GM18511 (cell line): ENCODE results near the gene COL5A1.
"Not testable (repeated sequence)": the region's sequence is repeated elsewhere in the genome, so short reads cannot be mapped to it uniquely, and the experiment has no call there.

Source experiments
- ATAC-seq: cut with Tn5 transposase; IDR thresholded peaks from one replicate; pipeline ENCODE4 v1.9.1; 2021; ENCODE audit warnings: mild to moderate bottlenecking, moderate library complexity; ENCODE audit not compliant: unreplicated experiment

Gene COL5A1

DNA sequence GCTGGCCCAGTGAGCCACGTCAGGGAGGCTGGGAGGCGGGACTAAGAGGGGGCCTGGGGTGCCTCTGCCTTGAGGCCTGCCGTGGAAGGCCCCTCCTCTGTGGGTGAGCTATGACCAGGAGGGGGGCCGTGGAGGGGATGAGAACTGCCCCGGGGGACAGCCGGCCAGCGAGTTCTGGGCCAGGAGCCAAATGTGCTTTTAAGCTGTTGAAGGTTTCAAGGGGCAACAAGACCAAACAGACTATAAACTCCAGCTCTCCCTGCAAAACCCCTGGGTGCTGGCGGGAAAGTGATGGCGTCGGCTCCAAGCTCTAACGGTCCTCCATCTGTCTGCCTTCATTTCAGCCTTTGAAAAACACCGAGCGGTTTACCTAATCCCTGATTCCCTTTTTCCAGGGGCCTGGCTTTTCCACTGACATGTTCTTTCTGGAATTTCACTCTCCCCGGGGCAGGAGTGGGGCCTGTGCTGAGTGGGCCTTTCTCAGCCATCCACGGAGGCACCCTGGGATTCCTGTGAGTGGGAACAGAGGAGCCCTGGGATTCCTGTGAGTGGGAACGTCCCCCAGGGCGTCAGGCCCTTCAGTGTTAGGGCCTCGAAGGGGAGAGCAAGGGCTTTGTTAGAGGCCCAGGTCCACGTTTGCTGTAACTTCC lies 65.6 kb downstream of the COL5A1 start:
- ATAC-seq = no peak

DNA sequence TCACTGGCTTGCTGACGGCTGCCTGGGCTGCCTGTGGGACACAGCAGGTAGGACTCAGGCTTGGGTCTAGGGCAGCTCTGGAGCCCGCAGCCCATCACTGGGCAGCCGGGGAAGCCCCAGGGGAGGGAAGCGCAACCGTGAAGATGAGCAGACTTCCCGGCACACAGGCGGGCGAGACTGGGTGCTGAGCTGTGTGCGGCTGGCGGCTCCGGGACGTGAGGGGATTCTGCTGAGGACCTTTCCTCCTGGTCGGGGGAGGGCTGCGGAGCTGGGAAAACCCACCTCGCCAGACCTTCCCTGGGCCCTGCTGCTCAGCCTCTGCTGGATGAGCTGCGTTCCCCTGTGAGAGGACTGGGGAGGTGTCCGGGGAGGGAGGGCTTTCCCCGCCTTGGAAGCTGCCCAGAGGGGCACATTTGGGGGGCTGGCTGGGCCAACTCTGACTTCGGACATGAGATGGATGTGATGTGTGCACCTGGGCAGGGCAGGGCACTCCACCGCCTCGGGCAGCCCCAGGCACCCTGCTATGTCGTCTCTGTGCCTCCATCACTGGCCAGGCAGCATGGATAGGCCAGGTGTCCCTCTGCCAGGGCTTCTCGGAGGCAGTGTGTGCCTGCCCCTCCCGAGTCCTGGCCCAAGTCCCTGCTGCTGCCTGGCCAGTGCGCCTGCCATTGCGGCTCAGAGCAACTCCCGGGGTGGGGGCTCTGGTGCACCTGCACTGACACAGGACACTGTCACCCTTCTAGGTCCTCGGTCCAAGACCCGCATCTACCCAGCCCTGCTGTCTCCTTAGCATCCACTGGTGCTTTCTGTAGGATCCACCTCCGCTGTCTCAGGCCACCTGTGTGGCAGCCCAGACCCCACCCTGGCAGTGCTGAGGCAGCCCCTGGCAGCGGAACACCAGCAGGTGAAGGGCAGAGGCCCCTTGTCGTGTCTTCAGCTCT lies 66.4 kb downstream of the COL5A1 start:
- ATAC-seq = no peak

DNA sequence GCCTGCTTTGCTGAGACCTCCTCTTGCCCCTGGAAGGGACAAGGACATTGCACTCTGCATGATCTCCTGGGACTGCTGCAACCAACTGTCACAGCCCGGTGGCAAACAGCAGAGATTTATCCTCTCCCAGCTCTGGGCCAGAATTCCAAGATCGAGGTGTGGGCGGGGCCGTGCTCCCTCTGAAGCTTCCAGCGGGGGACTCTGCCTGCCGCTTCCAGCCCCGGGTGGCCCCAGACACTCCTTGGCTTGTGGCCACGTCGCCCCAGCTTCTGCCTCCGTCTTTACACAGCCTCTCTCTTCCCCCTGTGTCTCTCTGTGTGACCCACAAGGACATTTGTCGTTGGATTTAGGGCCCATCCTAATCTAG lies 67.1 kb downstream of the COL5A1 start:
- ATAC-seq = no peak

DNA sequence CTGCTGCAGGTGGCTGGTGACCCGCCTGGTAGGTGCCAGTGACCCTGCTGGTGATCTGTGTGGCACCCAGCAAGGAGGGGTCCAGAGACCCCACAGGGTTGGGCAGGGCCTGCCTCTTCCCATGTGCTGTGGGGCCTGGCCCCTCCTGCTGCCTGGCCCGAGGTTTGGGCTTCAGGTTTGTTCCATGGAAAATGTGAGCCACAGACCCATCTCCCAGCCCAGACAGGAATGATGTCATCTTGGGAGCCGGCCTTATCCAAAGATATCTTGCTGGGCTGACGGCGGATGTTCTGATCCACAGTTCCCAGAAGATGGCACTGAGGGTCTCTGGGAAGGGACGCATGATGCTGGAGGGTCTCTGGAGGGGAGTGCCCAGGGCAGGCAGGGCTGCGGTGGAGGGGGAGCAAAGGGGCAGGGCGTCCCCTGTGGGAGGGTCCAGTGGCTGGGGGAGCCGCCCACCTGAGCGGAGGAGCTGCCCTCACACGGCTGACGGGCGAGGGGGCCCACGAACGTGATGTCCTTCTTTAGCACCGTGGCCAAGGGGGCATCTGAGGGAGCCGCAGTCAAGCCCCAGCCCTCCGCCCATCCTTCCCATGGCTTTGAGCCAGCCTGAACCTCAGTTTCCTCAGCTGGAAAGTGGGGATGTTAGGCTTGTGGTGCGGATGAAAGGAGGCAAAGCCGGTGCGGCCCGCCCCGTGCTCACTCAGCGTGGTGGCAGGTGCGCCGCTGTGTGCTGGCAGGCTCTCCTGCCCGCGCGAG lies 68.1 kb downstream of the COL5A1 start:
- ATAC-seq = no peak

DNA sequence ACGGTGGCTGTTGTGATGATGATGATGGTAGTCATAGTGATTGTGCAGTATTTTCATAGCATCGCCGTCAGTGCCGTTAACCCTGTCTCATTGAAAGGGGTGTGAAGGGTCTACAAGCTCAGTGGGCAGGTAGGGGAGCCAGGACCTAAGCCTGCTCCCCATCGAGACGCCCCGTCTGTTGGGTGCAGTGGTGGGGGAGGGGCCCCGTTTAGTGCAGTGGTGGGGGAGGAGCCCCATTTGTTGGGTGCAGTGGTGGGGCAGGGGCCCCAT lies 68.6 kb downstream of the COL5A1 start:
- no peak for ATAC-seq

DNA sequence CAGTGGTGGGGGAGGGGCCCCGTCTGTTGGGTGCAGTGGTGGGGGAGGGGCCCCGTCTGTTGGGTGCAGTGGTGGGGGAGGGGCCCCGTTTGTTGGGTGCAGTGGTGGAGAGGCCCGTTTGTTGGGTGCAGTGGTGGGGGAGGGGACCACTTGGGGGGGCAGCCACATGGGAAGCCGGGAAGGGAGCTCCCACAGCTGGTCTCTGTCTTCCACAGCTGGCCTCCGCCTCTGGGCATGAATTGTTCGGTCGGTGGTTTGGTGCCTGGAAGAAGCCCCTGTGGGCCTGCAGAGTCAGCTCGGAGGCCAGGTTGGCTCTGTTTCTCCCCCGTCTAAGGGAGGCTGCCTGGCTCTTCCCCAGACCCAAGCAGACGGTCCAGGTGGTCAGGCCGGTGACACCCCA lies 69.3 kb downstream of the COL5A1 start:
- no peak for ATAC-seq

DNA sequence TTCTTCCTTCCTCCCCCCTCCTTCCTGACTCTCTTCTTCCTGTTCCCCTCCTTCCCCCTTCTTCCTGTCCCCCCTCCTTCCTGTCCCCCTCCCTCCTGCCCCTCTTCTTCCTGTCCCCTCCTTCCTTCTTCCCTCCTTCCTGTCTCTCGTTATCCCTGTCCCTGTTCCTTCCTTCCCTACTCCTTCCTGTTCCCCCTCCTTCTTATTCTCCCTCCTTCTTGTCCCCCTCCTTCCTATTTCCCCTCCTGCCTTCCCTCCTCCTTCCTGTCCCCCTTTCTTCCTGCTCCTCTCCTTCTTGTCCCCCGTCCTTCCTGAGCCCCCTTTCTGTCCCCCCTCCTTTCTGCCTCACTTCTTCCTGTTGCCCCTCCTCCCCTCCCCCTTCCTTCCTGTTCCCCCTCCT lies 70.6 kb downstream of the COL5A1 start:
- no peak for ATAC-seq

DNA sequence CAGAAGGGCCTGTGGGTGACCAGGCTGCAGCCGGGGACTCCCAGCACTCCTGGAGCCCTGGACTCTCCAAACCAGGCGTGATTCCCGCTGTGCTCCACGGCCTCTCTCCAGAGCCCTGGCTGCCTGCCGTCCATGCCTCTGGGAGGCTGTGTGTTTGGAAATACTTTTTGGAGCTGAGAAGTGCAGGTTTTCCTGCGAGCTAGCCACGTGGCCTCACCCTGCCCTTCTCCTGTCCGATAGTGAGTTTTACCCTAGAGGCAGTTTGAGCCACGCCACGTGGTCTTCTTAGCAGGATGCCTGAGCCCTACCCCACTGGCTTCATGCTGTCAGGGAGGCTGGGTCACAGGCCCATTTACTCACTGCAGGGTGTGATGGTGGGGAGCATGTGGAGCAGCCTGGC lies 71.3 kb downstream of the COL5A1 start:
- no peak for ATAC-seq

DNA sequence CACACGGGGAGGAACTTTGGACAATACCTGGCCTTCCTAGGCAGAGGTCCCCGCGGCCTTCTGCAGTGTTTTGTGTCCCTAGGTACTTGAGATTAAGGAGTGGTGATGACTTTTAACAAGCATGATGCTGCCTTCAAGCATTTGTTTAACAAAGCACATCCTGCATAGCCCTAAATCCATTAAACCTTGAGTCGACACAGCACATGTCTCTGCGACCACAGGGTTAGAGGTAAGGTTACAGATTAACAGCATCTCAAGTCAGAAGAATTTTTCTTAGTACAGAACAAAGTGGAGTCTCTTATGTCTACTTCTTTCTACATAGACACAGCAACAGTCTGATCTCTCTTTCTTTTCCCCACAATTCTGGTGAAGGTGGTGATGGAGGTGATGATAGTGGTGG lies 73.9 kb downstream of the COL5A1 start:
- ATAC-seq = not testable (repeated sequence)

DNA sequence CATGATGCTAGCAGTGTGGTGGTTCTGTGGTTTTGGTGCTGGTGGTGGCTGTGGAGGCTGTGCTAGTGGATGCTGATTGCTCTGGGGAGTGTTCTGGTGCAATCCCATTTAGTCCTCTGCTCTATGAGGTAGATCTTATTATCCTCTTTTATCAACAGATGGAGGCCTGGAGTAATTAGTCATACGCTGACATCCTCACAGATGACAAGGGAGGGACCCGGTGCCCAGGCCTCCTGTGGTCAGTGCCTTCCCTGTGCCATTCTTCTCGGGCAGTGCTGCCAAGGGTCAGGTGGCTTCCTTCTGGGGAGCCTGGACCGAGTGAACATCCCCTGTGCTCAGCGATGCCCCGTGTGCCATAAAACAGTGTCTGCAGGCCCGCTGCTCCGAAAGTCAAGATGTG lies 74.5 kb downstream of the COL5A1 start:
- ATAC-seq = no peak

DNA sequence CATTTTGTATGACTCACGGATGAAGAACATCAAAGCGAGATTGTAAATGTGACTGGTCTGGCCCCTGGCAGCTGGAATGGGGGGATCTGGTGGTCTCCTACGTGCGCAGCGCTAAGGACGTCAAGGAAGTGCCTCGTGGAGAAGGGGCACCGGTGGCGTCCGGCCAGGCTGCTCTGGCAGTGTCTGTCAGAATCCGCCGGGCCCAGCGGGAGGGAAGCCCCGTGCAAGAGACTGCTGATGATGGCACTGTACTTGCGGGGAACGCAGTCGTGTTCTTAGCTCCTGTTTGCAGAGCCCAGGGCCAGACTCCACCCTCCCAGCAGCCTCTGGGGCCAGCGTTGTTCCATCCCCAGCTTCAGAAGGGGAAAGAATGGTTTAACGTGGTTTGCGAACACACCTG lies 75.5 kb downstream of the COL5A1 start:
- no peak for ATAC-seq

DNA sequence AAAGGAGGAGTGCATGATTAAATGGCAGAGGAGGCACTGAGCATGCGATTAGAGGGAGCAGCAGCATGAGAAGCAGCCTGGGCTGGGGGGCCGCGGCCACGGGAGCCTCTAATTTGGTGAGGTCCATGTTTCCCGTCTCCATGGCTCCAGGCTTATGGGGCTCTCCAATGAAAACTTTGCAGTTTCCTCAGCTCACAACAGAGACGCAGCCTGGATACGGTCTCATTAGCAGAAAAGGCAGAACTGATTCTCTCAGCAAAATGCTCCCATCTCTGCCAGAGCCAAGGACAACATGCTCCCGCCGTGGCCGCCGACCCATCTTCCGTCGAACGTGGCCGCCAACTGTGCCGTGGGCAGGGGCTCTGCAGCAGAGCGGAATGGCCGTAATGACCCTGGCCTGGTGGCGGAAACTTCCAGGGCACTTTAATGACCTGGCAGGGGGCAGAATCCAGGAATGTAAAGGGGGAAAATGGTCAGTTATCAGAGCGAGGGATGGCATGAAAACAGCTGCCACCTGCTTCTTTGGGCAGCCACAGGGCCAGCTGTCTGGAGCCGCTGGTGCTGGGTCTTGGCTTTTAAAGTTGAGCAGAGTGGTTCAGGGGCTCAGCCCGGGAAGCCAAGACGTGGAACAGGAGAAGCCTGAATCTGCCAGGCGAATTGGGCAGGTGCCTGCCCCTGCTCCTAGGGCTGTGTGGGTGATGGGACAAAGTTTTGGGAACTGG lies 76.5 kb downstream of the COL5A1 start:
- no peak for ATAC-seq

DNA sequence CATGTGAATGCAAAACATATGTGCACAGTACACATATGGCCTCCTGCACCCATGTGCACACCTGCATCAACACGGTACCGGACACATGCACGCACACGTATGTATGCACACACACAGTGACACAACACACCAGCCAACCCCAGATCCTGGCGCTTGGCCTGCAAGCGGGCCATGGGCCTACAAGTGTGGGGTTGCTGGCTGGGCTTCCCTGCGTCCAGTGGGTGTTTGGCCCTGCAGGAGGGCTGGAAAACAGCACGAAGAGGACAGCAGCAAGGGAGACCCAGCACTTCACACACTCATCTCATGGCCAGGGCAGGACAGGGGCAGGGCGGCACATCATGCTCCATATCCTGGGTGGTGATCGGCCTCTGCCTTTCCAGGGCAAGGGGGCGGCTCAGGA lies 77.7 kb downstream of the COL5A1 start:
- ATAC-seq = no peak

DNA sequence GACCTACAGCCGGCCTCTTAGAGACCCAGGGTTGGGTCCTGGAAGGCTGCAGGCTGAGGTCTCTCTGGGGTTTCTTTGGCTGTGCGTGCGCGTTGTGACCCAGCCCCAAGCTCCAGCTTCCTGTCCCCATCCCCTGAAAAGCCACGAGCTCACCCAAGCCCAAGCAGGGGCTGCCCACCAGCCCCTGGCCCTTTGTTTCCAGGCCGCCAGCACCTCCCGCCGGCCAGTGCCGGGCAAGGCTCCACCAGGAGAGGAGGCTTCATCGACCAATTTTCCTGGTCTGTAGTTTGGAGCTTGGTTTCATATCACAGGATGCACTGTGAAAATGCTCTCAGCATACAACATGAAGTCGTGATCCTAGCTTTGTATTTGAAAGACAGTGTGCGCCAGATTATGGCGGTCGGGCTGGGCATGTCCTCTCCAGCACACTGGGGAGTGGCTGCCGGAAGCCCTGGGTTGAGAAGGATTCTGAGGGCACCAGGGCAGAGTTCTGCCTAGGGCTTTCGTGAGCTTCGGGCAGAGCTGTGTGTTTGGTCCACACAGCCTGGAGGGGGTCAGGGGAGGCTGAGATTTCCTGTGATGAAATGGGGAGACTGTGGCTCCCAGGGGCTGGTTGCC lies 78.6 kb downstream of the COL5A1 start:
- ATAC-seq = no peak

DNA sequence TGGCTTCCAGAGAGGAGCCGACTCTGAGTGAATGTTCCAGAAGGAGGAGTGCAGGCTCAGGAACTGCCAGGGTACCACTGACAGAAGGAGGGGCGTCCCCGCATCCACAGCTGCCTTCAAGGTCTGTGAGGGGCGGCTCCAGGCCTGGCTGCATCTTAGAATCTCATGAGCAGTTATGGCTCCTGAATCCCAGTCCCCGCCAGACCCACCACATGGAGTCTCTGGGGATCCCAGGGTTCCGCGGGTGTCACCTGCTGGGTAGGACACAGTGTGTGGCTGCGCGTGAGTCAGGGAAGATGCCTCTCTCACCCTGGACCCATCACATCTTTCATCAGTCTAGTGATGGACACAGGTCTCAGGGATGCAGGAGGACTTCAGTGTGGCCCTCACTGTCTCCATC lies 79.2 kb downstream of the COL5A1 start:
- ATAC-seq = no peak

DNA sequence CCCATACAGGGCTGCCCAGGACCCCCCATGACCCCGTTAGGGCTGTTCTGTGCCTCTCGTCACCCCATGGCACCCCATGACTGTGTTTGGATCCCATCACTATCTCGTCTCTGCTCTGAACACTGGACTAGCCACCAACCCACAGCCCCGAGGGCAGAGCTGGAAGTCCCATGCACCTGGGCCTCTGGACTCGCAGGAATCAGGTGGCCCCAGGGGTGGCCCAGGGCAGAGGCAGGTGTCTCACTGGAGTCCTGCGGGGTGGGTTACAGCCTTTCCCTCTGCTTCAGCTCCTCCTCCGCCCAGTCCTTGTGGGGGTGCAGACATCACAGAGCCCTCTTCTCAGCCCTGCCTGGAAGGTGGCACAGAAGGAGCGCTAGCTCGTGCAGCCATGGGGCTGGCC lies 79.7 kb downstream of the COL5A1 start:
- no peak for ATAC-seq

DNA sequence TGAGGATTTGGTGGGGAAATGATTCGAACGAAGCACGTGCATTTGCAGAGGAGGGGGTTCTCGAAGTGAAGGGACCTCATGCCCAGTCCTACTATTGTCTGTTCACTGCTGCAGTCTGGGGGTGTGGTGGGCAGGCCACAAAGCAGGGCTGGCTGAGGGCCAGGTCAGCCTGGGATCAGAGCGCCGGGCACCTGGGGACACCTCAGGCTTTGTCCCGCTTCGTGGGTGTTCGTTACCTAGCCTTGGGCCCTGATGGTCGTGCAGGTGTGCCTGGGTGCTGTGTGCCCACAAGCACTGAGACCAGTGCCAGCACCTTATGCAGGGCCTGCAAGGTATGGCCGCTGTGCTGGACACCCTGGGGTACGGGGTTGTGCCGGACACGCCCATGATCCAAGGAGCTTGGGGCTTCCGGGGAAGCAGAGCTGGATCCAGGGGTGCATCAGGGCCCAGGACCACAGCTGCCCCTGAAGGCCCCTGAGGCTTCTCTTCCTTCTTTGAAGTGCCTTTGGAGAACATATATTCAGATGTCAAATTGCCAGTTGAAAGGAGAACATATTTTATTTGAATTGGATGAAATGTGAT lies 80.6 kb downstream of the COL5A1 start:
- ATAC-seq = no peak

DNA sequence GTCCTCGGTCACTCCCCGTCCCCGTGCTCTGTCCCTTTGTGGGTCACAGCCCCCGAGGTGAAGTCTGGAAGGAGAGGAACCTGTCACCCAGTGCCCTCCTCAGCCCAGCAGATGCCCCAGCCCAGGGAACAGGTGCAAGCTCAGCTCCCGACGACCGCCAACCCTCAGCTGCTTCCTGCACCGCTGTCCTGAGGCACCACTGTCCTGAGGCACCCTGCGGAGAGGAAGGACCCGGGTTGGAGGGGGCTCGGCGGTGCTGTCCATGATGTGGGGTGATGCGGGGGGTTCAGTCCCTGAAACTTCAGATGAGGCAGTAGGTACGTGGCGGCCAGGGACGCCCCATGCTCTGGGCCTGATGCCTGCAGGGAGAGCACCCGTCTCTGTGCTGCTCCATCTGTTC lies 81.4 kb downstream of the COL5A1 start:
- ATAC-seq = no peak

DNA sequence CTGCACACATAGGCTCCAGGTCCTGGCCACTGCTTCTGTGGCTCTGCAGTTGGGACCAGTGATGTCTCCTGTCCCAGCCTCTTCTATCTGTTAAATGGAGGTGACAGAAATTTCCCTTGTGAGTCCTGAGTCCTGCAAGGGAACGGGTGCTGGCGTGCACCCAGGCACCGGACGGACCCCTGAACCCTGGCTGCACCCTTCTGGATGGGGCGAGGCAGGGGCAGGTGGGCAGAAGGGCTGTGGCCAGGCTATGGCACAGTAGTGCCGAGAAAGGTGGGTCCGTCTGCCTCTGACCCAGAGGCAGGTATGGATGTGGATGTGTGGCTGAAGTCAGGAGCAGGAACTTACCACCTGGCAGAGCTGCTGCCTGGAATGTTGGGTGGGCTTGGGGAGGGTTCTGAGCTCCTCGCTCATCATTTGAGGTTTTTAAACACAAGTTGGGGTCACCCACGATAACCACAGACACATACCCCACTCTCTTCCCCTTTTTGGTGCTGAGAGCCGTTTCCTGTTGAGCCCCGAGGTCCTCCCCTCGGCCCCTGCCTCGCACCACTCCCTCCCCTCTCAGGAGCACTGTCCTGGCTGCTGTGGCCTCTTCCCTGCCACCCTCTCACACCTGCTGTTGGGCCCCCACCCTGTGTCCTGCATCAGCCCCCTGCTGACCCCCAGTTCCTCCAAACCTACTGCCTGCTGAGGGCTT lies 82.0 kb downstream of the COL5A1 start:
- ATAC-seq = no peak
